ENCODE results near the gene PLPP1. TPM values are rescaled to one million over a fixed set of nuclear protein-coding genes. Genes with fewer than 3 reads are reported as not detected.

Gene PLPP1
- total RNA-seq, 2 donors from 2014 or later: 29.0 to 100 TPM

- H3K4me3 Mint-ChIP-seq: no peak overlapping the region
- H3K36me3 ChIP-seq (ENCODE audit: control insufficient read depth, insufficient read depth, low read length): peaks cover 19% of the 10 kb centered on the region
- H3K4me1 Mint-ChIP-seq: peaks cover 59% of the 10 kb centered on the region
- H3K27me3 ChIP-seq (ENCODE audit: control insufficient read depth, insufficient read depth, low read length, poor library complexity, severe bottlenecking): no peaks in the 10 kb centered on the region
- 98 to 100% methylated on average over 1 to 3 of the region's 3 CpGs for WGBS, 2 experiments (ENCODE audit: insufficient coverage in 1 of 2, insufficient read length in 1 of 2)
- peak overlapping the region; percentile 4 for H3K27ac Mint-ChIP-seq
- H3K9me3 Mint-ChIP-seq: no peaks in the 10 kb centered on the region
- H3K27me3 Mint-ChIP-seq (ENCODE audit: insufficient read depth): no peaks in the 10 kb centered on the region
- no peak for TF ChIP-seq CTCF (conservative IDR thresholded peaks at IDR 0.05)
- H3K9ac ChIP-seq (ENCODE audit: extremely low read depth, low read length, poor library complexity, severe bottlenecking): no peak overlapping the region
- H3K4me3 ChIP-seq (ENCODE audit: low read length): no peak overlapping the region
- peaks cover 16% of the 10 kb centered on the region for H3K4me1 ChIP-seq (ENCODE audit: control insufficient read depth, insufficient read depth, low read length)
- no peaks in the 10 kb centered on the region for H3K9me3 ChIP-seq (ENCODE audit: control insufficient read depth, low read length)
- no peak overlapping the region for H3K27ac ChIP-seq (ENCODE audit: low read depth, low read length)
- peaks cover 8% of the 10 kb centered on the region for H3K36me3 Mint-ChIP-seq (ENCODE audit: low read depth)
- DNase-seq: no peak
Measured at GRCh38 chr5:55480781-55481180, 54.0 kb downstream of the PLPP1 start.

GRCh38 chr5:55472642-55473041 lies 62.1 kb downstream of the PLPP1 start:
- Mint-ChIP-seq H3K4me1 (peaks cover 48% of the 10 kb centered on the region), H3K27ac (peak overlapping the region; percentile 27), H3K9me3 (no peaks in the 10 kb centered on the region), H3K27me3 (ENCODE audit: insufficient read depth) (no peaks in the 10 kb centered on the region), H3K4me3 (no peak overlapping the region), H3K36me3 (ENCODE audit: low read depth) (peaks cover 26% of the 10 kb centered on the region)
- Histone ChIP-seq H3K9ac (ENCODE audit: extremely low read depth, low read length, poor library complexity, severe bottlenecking) (no peak overlapping the region), H3K4me1 (ENCODE audit: control insufficient read depth, insufficient read depth, low read length) (peaks cover 13% of the 10 kb centered on the region), H3K27me3 (ENCODE audit: control insufficient read depth, insufficient read depth, low read length, poor library complexity, severe bottlenecking) (no peaks in the 10 kb centered on the region), H3K4me3 (ENCODE audit: low read length) (no peak overlapping the region), H3K9me3 (ENCODE audit: control insufficient read depth, low read length) (no peaks in the 10 kb centered on the region), H3K27ac (ENCODE audit: low read depth, low read length) (no peak overlapping the region), H3K36me3 (ENCODE audit: control insufficient read depth, insufficient read depth, low read length) (peaks cover 22% of the 10 kb centered on the region)
- no peak for TF ChIP-seq CTCF (conservative IDR thresholded peaks at IDR 0.05)
- no peak for DNase-seq
- WGBS, 2 experiments (ENCODE audit: insufficient coverage in 1 of 2, insufficient read length in 1 of 2): 91 to 100% methylated on average over 1 of the region's 1 CpG

GRCh38 chr5:55471468-55471867 lies 63.3 kb downstream of the PLPP1 start:
- Histone ChIP-seq H3K4me1 (ENCODE audit: control insufficient read depth, insufficient read depth, low read length) (peaks cover 10% of the 10 kb centered on the region), H3K9ac (ENCODE audit: extremely low read depth, low read length, poor library complexity, severe bottlenecking) (no peak overlapping the region), H3K9me3 (ENCODE audit: control insufficient read depth, low read length) (no peaks in the 10 kb centered on the region), H3K36me3 (ENCODE audit: control insufficient read depth, insufficient read depth, low read length) (peaks cover 31% of the 10 kb centered on the region), H3K27me3 (ENCODE audit: control insufficient read depth, insufficient read depth, low read length, poor library complexity, severe bottlenecking) (no peaks in the 10 kb centered on the region), H3K27ac (ENCODE audit: low read depth, low read length) (no peak overlapping the region), H3K4me3 (ENCODE audit: low read length) (no peak overlapping the region)
- 94% methylated on average over 1 of the region's 1 CpG; no CpG with 5 or more reads in 1 of the 2 experiments for WGBS, 2 experiments (ENCODE audit: insufficient coverage in 1 of 2, insufficient read length in 1 of 2)
- no peak for TF ChIP-seq CTCF (conservative IDR thresholded peaks at IDR 0.05)
- Mint-ChIP-seq H3K36me3 (ENCODE audit: low read depth) (peaks cover 35% of the 10 kb centered on the region), H3K4me1 (peaks cover 43% of the 10 kb centered on the region), H3K4me3 (no peak overlapping the region), H3K27me3 (ENCODE audit: insufficient read depth) (no peaks in the 10 kb centered on the region), H3K27ac (no peak overlapping the region), H3K9me3 (no peaks in the 10 kb centered on the region)
- DNase-seq: no peak
